GM12801 (cell line): ENCODE data around the gene DPYD.

ENCODE experiments used
- TF ChIP-seq, protein P1 (sequence below): IDR thresholded peaks from one replicate; pipeline ENCODE4 v1.5.1; 2011; ENCODE audit warnings: control low read depth; ENCODE audit not compliant: insufficient read length; ENCODE audit errors: extremely low read depth

DPYD gene

DNA sequence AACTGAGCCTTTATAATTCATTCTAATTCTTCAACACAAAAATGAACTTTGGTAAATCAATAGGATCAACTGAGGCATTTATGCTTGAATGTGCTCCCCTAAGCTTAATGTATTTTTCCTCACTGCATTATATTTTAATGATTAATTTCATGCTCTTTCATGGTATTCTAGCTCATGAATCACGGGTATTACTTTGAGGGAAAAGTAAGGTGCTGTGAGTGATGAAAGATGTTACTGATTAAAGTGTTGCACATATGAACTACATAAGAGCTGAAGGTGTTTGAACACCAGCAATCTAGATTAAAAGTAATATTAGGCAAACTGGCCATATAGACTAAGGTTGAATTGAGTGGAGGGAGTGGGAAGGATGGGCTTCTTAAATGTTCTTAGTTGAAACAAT lies 1.9 kb downstream of the DPYD start:
- TF ChIP-seq, protein P1, sequence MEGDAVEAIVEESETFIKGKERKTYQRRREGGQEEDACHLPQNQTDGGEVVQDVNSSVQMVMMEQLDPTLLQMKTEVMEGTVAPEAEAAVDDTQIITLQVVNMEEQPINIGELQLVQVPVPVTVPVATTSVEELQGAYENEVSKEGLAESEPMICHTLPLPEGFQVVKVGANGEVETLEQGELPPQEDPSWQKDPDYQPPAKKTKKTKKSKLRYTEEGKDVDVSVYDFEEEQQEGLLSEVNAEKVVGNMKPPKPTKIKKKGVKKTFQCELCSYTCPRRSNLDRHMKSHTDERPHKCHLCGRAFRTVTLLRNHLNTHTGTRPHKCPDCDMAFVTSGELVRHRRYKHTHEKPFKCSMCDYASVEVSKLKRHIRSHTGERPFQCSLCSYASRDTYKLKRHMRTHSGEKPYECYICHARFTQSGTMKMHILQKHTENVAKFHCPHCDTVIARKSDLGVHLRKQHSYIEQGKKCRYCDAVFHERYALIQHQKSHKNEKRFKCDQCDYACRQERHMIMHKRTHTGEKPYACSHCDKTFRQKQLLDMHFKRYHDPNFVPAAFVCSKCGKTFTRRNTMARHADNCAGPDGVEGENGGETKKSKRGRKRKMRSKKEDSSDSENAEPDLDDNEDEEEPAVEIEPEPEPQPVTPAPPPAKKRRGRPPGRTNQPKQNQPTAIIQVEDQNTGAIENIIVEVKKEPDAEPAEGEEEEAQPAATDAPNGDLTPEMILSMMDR = no peak

DNA sequence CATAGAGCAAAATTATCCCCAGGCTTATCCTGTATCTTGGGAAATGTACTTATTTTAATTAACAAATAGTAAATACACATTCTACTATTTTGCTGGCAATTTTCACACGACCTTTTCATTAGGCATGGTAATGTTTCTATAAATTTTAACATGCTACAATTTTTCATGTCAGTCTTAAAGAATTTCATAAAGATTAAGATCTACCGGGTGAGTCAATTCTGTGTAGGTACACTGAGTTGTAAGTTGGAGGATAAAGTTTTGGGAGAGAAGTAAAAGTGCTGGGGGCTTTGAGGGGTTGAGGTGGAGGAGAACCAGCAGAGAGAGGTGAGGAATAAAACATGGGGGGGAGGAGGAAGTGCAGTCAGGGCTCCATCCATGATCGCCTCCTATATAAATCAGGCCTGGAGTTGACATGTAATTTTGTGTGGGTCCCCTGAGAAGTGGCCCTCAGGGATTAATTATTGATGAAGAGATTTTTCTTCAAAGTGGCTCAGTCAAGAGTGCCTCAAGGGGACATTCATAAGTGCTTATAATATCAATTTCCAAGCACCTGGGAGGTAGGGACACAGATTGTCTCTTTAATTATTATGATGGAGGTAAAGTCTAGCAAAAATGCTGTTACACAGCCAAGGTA lies 7.2 kb downstream of the DPYD start:
- TF ChIP-seq, protein P1 = no peak

DNA sequence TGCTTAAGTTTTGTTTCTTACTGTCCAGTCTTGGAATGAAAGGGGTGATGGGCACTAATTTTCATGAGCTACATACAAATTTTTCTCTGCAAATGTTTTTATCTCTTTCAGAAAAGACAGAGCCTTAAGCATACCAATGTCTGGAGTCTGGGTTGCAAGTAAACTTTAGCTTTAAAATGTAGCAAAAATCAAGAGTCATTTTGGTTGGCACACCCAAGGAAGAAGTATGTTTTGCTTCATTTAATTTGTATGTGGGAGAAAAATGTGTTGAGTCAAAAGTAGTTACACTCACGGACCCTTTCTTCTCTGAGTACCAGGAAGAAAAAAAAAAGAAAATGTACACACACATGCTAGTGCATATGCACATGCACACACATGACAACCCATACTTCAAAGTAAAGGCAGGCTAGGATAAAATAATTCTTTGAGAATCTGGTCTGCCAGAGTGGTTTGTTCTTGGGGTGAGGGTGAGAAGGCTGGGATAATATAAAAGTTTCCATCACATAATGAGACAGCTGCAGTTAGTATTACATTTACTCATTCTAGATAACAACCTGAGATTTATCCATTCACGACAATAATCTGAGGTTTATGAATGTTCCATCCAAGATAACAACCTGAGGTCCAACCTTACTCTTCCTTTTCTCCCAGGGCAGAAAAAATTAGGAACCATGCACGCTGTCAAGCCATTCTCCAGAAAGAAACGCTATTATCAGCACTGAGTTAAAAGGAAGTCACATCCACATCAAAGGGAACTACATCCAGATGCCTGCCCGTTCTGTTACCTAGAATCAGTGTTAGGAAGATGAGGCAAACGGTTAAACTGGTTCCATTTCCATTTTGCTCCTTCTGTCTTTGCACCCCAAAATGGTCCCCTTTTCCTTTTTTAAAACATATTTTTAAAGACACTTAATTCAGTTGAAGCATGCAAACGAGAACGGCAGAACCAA lies 9.3 kb downstream of the DPYD start:
- TF ChIP-seq, protein P1 = no peak

DNA sequence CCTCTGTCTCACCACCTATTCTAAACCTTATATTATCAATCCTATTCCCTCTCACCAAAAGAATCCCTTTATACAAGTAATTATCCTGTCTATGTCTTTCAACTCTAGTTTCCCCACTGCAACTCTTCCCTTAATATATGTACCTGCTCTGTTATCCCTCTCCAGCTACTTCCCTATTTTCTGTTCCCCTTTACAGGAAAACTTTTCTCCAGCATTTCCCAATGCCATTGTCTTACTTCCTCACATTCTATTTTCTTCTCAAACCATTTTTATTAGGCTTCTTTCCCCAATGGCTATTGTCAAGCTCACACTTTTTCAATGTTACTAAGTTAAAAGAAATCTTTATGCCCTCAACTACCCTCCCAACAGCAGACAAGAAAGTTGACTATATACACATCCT lies 11.6 kb downstream of the DPYD start:
- TF ChIP-seq, protein P1 = no peak

DNA sequence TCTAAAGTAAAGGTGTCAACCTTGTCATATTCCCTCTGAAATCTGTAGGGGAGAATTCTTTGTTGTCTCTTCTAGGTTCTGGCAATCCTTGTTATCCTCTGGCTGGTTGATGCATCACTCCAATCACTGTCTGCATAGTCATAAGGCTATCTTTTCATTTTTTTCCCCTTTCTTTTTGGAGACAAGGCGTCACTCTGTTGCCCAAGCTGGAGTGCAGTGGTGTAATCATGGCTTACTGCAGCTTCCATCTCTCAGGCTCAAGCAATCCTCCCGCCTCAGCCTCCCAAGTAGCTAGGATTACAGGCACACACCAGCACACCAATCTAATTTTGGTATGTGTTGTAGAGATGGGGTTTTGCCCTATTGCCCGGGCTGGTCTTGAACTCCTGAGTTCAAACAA lies 12.9 kb downstream of the DPYD start:
- TF ChIP-seq, protein P1 = no peak

DNA sequence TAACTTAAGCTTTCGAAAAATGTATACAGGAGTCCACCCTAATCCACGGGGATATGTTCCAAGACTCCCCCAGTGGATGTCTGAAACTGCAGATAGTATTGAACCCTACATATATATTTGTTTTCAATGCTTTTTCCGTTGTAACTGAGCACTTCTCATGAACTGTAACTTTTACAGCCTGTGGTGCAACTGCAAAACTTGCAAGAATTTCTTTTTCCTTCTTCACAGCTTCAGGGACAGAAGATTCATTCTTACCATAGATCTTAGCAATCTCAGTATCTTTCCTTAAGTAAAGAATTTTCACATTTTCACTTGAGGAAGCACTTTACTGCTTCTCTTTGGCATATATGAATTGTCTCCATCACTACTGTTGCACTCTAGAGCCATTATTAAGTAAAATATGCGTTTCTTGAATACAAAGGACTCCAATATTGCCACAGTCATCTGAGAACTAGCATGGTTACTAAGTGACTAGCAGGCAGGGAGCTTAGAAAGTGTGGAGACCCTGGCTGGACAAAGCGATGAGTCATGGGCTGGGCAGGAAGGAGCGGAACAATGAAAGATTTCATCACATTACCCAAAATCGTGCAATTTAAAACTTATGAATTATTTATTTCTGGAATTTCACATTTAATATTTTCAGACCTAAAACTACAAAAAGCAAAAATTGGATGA lies 14.1 kb downstream of the DPYD start:
- TF ChIP-seq, protein P1 = no peak
